Measurements from ENCODE around the gene CHST13. TPM values are rescaled to one million over a fixed set of nuclear protein-coding genes. Genes with fewer than 3 reads are reported as not detected.

The CHST13 gene
- total RNA-seq, 1 donor from 2014 or later = not detected

GRCh38 chr3:126571078-126571477, 47.1 kb downstream of the CHST13 start:
- Histone ChIP-seq H3K4me3 (ENCODE audit: low read depth, low read length) (no peak overlapping the region), H3K36me3 (ENCODE audit: control insufficient read depth, insufficient read depth, low read length) (no peaks in the 10 kb centered on the region), H3K27me3 (ENCODE audit: control insufficient read depth, insufficient read depth, low read length) (peaks cover 3% of the 10 kb centered on the region)
- no peak for TF ChIP-seq CTCF (IDR thresholded peaks at IDR 0.05; ENCODE audit: insufficient read depth, low read length, poor library complexity, severe bottlenecking)
- no peak for DNase-seq (ENCODE audit: low read depth)

GRCh38 chr3:126573492-126574117, 49.6 kb downstream of the CHST13 start:
- no peak for DNase-seq (ENCODE audit: low read depth)
- Histone ChIP-seq H3K27me3 (ENCODE audit: control insufficient read depth, insufficient read depth, low read length) (peaks cover 3% of the 10 kb centered on the region), H3K4me3 (ENCODE audit: low read depth, low read length) (no peak overlapping the region), H3K36me3 (ENCODE audit: control insufficient read depth, insufficient read depth, low read length) (no peaks in the 10 kb centered on the region)
- TF ChIP-seq CTCF (IDR thresholded peaks at IDR 0.05; ENCODE audit: insufficient read depth, low read length, poor library complexity, severe bottlenecking) = no peak

GRCh38 chr3:126577261-126577660, 53.3 kb downstream of the CHST13 start:
- H3K36me3 ChIP-seq (ENCODE audit: control insufficient read depth, insufficient read depth, low read length) = no peaks in the 10 kb centered on the region
- DNase-seq (ENCODE audit: low read depth) = no peak
- no peak overlapping the region for H3K4me3 ChIP-seq (ENCODE audit: low read depth, low read length)
- no peak for TF ChIP-seq CTCF (IDR thresholded peaks at IDR 0.05; ENCODE audit: insufficient read depth, low read length, poor library complexity, severe bottlenecking)
- H3K27me3 ChIP-seq (ENCODE audit: control insufficient read depth, insufficient read depth, low read length) = peaks cover 6% of the 10 kb centered on the region

GRCh38 chr3:126578702-126579101, 54.7 kb downstream of the CHST13 start:
- no peak for DNase-seq (ENCODE audit: low read depth)
- TF ChIP-seq CTCF (IDR thresholded peaks at IDR 0.05; ENCODE audit: insufficient read depth, low read length, poor library complexity, severe bottlenecking) = no peak
- Histone ChIP-seq H3K27me3 (ENCODE audit: control insufficient read depth, insufficient read depth, low read length) (peaks cover 5% of the 10 kb centered on the region), H3K36me3 (ENCODE audit: control insufficient read depth, insufficient read depth, low read length) (no peaks in the 10 kb centered on the region), H3K4me3 (ENCODE audit: low read depth, low read length) (no peak overlapping the region)

GRCh38 chr3:126580746-126581145, 56.8 kb downstream of the CHST13 start:
- no peak overlapping the region for H3K4me3 ChIP-seq (ENCODE audit: low read depth, low read length)
- DNase-seq (ENCODE audit: low read depth) = no peak
- H3K27me3 ChIP-seq (ENCODE audit: control insufficient read depth, insufficient read depth, low read length) = peaks cover 5% of the 10 kb centered on the region
- TF ChIP-seq CTCF (IDR thresholded peaks at IDR 0.05; ENCODE audit: insufficient read depth, low read length, poor library complexity, severe bottlenecking) = no peak
- H3K36me3 ChIP-seq (ENCODE audit: control insufficient read depth, insufficient read depth, low read length) = no peaks in the 10 kb centered on the region

GRCh38 chr3:126581569-126581968, 57.6 kb downstream of the CHST13 start:
- no peaks in the 10 kb centered on the region for H3K36me3 ChIP-seq (ENCODE audit: control insufficient read depth, insufficient read depth, low read length)
- no peak for TF ChIP-seq CTCF (IDR thresholded peaks at IDR 0.05; ENCODE audit: insufficient read depth, low read length, poor library complexity, severe bottlenecking)
- no peak overlapping the region for H3K4me3 ChIP-seq (ENCODE audit: low read depth, low read length)
- peaks cover 5% of the 10 kb centered on the region for H3K27me3 ChIP-seq (ENCODE audit: control insufficient read depth, insufficient read depth, low read length)
- no peak for DNase-seq (ENCODE audit: low read depth)

All from kidney epithelial cell (primary cell).